ENCODE data around the gene TOLLIP.

TOLLIP gene

DNA sequence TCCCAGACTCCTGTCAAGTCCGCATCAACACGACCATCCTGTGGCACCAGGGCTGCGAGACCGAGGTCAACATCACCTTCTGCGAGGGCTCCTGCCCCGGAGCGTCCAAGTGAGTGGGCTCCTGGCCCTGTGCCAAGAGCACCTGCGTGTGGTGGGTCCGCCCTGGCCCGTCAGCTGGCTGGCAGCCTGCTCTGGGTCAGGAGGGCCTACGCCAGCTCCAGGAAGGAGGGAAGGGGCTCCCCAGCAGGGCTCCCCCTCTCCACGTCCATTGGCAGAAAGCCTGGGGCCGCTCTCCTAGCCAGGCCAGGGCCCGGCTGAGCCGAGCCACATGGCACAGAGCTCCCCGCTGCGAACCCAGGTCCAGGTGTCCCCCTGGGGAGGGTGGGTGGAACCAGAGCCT, 48.8 kb downstream of the TOLLIP start:
- peaks cover 0 to 15% (median 0%) of the 10 kb centered on the region in 11 experiments; a peak in 3 of 22 replicates for H4K20me1 ChIP-seq
- H3K9me3 ChIP-seq (replicated peaks in 1 of 11) = peaks cover 11 to 25% (median 16%) of the 10 kb centered on the region in 11 experiments
- no peak overlapping the region for H3K4me3 ChIP-seq
- peaks cover 0 to 7% (median 2%) of the 10 kb centered on the region in 11 experiments; a peak in 5 of 22 replicates for H3K36me3 ChIP-seq
- H3K27me3 ChIP-seq = no peaks in the 10 kb centered on the region
- H3K4me1 ChIP-seq = peaks cover 0 to 29% (median 13%) of the 10 kb centered on the region in 10 experiments; a peak in 15 of 20 replicates
- H3K27ac ChIP-seq = no peak overlapping the region
- no peak overlapping the region for H3K9ac ChIP-seq
- no peak overlapping the region for H3K4me2 ChIP-seq
- no peak for TF ChIP-seq Cebpa-rat (IDR thresholded peaks at IDR 0.05)

DNA sequence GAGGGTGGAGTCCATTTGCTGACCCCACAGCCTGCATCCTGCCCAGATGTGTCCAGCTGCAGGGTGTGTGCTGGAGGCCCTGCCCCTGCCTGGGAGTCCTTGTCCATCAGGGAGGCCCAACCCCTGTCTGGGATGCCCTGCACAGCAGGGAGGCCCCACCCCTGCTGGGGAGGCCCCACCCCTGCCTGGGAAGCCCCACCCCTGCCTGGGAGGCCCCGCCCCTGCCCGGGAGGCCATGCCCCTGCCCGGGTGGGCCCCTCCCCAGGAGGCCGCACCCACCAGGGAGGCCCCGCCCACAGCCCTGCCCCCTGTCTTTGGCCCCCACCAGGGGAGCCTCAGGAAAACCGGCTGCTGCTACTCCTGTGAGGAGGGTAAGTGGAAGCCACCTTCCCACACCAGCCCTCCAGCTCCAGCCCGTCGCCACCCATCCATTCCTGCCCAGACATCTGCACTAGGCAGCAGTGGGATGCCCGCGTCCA, 49.4 kb downstream of the TOLLIP start:
- Histone ChIP-seq H4K20me1 (peaks cover 0 to 15% (median 0%) of the 10 kb centered on the region in 11 experiments; a peak in 3 of 22 replicates), H3K9me3 (replicated peaks in 1 of 11) (peaks cover 5 to 19% (median 10%) of the 10 kb centered on the region in 11 experiments), H3K27ac (no peak overlapping the region), H3K27me3 (no peaks in the 10 kb centered on the region), H3K4me1 (peaks cover 0 to 29% (median 13%) of the 10 kb centered on the region in 10 experiments; a peak in 15 of 20 replicates), H3K36me3 (peaks cover 0 to 2% (median 0%) of the 10 kb centered on the region in 11 experiments; a peak in 3 of 22 replicates), H3K9ac (no peak overlapping the region), H3K4me2 (no peak overlapping the region), H3K4me3 (no peak overlapping the region)
- no peak for TF ChIP-seq Cebpa-rat (IDR thresholded peaks at IDR 0.05)

DNA sequence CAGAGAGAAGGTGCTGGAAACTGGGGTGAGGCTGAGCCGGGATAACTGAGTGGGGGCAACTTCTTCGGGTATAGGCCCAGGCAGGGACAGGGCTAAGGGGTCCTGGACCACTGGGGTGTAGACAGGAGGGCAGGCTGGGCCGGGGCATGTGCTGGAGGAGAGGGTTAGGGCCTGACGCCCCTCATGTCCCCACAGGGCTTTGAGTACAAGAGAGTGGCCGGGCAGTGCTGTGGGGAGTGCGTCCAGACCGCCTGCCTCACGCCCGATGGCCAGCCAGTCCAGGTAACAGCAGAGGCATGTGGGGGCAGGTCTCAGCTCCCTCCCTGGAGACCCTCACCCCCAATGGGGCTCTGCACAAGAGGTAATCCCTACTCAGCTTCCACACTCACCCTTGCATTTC, 49.9 kb downstream of the TOLLIP start:
- Histone ChIP-seq H3K27ac (no peak overlapping the region), H3K36me3 (no peaks in the 10 kb centered on the region)

DNA sequence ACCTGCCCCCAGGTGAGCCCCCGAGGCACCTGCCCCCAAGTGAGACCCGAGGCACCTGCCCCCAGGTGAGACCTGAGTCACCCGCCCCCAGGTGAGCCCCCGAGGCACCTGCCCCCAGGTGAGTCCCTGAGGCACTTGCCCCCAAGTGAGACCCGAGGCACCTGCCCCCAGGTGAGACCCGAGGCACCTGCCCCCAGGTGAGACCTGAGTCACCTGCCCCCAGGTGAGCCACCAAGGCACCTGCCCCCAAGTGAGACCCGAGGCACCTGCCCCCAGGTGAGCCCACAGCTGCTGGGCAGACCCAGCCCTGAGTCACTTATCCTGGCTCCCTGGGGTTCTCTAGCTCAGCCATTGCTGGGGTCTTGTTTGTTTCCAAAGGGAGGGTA, 50.4 kb downstream of the TOLLIP start:
- Histone ChIP-seq H3K4me1 (peaks cover 0 to 29% (median 11%) of the 10 kb centered on the region in 10 experiments; a peak in 15 of 20 replicates), H4K20me1 (peaks cover 0 to 15% (median 0%) of the 10 kb centered on the region in 11 experiments; a peak in 3 of 22 replicates), H3K27me3 (no peaks in the 10 kb centered on the region), H3K4me3 (no peak overlapping the region), H3K4me2 (no peak overlapping the region), H3K27ac (no peak overlapping the region), H3K9ac (no peak overlapping the region), H3K9me3 (replicated peaks in 1 of 11) (peaks cover 0 to 9% (median under 1%) of the 10 kb centered on the region in 11 experiments; a peak in 8 of 22 replicates), H3K36me3 (no peaks in the 10 kb centered on the region)
- TF ChIP-seq Cebpa-rat (IDR thresholded peaks at IDR 0.05) = no peak

More for the DNA sequence above, 49.9 kb downstream of the TOLLIP start:
- Histone ChIP-seq H3K4me3 (no peak overlapping the region), H3K4me1 (peaks cover 0 to 29% (median 11%) of the 10 kb centered on the region in 10 experiments; a peak in 15 of 20 replicates), H3K9ac (no peak overlapping the region), H3K9me3 (replicated peaks in 1 of 11) (peaks cover under 1 to 14% (median 5%) of the 10 kb centered on the region in 11 experiments; a peak in 20 of 22 replicates), H4K20me1 (peaks cover 0 to 15% (median 0%) of the 10 kb centered on the region in 11 experiments; a peak in 3 of 22 replicates), H3K4me2 (no peak overlapping the region), H3K27me3 (no peaks in the 10 kb centered on the region)
- no peak for TF ChIP-seq Cebpa-rat (IDR thresholded peaks at IDR 0.05)

DNA sequence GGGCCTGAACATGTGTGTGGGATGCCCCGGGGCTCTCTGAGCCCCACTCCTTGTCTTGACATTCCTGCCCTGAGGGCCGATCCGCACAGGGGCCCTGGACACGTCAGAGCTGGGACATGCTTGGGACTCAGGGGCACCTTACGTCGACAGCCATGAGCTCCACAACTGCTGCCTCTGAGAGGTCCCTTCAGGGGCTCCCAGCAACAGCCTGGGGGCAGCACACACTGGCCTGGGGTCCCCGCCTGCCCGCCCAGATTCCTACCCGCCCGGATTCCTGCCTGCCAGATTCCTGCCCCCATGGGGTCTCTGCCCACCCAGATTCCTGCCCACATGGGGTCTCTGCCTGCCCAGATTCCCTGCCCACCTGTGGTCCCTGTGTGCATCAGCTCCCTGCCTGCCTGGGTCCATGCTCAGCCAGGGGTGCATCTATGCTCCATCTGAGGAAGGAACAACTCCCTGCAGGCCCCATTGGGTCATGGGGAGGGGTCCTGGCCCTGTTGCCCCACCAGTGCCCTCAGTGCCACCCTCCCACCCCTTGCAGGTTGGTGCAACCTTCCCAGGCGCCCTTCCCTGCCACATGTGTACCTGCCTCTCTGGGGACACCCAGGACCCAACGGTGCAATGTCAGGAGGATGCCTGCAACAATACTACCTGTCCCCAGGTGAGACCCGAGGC, 50.9 kb downstream of the TOLLIP start:
- no peak for TF ChIP-seq Cebpa-rat (IDR thresholded peaks at IDR 0.05)
- no peak overlapping the region for H3K9ac ChIP-seq
- H4K20me1 ChIP-seq = peaks cover 0 to 15% (median 0%) of the 10 kb centered on the region in 11 experiments; a peak in 3 of 22 replicates
- peaks cover 0 to 29% (median 11%) of the 10 kb centered on the region in 10 experiments; a peak in 15 of 20 replicates for H3K4me1 ChIP-seq
- no peaks in the 10 kb centered on the region for H3K27me3 ChIP-seq
- no peak overlapping the region for H3K4me2 ChIP-seq
- no peaks in the 10 kb centered on the region for H3K36me3 ChIP-seq
- H3K4me3 ChIP-seq = no peak overlapping the region
- H3K27ac ChIP-seq = no peak overlapping the region
- H3K9me3 ChIP-seq (replicated peaks in 1 of 11) = peaks cover 0 to 12% (median 0%) of the 10 kb centered on the region in 11 experiments; a peak in 2 of 22 replicates

DNA sequence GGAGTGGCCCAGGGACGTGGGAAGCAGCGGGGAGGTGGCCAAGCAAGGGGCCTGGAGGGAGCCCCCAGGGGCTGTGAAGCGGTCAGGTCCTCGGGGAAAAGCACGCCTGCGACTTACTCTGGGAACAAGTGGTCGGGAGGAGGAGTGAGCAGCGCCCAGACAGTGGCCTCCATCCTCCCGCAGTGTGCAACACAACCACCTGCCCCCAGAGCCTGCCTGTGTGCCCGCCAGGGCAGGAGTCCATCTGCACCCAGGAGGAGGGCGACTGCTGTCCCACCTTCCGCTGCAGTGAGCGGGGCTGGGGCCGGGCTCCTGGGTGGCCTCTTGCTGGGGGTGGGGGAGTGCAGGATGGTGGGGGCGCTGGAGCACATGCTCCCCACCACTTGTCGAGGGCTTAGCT, 51.5 kb downstream of the TOLLIP start:
- Histone ChIP-seq H3K27ac (no peak overlapping the region), H3K4me2 (no peak overlapping the region), H3K4me1 (peaks cover 0 to 23% (median 11%) of the 10 kb centered on the region in 10 experiments; a peak in 15 of 20 replicates), H3K36me3 (no peaks in the 10 kb centered on the region), H3K27me3 (no peaks in the 10 kb centered on the region), H3K4me3 (no peak overlapping the region), H3K9me3 (replicated peaks in 1 of 11) (peaks cover 0 to 10% (median 0%) of the 10 kb centered on the region in 11 experiments; a peak in 3 of 22 replicates), H4K20me1 (peaks cover 0 to 15% (median 0%) of the 10 kb centered on the region in 11 experiments; a peak in 3 of 22 replicates), H3K9ac (no peak overlapping the region)
- TF ChIP-seq Cebpa-rat (IDR thresholded peaks at IDR 0.05) = no peak

DNA sequence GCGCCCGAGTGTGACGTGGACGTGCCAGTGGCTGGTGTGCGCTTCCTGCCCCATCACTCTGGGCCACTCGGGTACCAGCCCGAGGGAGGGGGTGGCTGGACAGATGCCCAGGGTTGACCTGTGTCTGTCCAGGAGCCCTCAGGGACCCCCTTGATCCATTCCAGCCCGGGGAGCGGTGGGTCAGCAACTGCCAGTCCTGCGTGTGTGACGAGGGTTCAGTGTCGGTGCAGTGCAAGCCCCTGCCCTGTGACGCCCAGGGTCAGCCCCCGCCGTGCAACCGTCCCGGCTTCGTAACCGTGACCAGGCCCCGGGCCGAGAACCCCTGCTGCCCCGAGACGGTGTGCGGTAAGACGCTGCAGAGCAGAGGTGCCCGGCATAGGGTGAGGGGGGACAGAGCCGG, 52.1 kb downstream of the TOLLIP start:
- H3K4me1 ChIP-seq = peaks cover 0 to 17% (median 11%) of the 10 kb centered on the region in 10 experiments; a peak in 14 of 20 replicates
- peaks cover 0 to 15% (median 0%) of the 10 kb centered on the region in 11 experiments; a peak in 3 of 22 replicates for H4K20me1 ChIP-seq
- H3K27me3 ChIP-seq = no peaks in the 10 kb centered on the region
- H3K36me3 ChIP-seq = no peaks in the 10 kb centered on the region
- H3K4me3 ChIP-seq = no peak overlapping the region
- H3K9me3 ChIP-seq (replicated peaks in 1 of 11) = peaks cover 3 to 15% (median 4%) of the 10 kb centered on the region in 11 experiments; a peak in 21 of 22 replicates
- peak overlapping the region in 7 of 11 experiments; percentile 20 to 40 (median 31); a peak in 11 of 22 replicates for H3K4me2 ChIP-seq
- no peak overlapping the region for H3K9ac ChIP-seq
- no peak for TF ChIP-seq Cebpa-rat (IDR thresholded peaks at IDR 0.05)
- no peak overlapping the region for H3K27ac ChIP-seq

DNA sequence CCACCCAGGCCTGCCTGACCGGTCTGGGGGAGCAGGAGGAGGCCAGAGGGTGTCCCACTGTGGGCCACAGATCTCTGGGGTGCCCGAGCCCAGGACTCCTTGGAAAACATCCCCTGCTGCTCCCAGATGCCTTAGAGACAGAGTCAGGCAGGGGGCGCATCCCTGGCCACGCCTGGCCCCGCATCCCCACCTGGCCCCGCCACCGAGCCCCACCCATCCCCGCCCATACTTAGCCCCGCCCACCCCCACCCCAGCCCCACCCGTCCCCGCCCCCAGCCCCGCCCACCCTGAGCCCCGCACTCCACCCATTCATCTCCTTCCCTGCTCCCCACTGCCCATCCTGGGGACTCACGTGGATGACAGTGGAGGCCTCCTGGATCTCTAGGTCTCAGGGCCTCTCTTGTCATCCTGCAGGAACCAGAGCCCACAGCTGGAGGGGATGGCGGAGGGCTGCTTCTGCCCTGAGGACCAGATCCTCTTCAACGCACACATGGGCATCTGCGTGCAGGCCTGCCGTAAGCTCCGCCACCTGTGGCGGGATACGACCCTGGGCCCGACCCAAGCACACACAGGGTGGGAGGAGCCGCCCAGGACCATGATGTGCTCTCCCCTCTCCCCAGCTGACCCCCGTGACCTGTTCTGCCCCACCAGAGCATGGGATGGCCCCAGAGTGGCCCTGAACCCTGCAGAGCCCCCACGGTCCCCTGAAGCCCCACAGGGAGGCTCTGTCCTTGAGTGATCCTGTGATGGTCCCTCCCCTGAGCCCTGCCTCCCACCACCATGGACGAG, 53.0 kb downstream of the TOLLIP start:
- Histone ChIP-seq H3K36me3 (no peaks in the 10 kb centered on the region), H3K9ac (no peak overlapping the region), H3K4me3 (no peak overlapping the region), H3K4me2 (peak overlapping the region in 7 of 11 experiments; percentile 20 to 40 (median 31); a peak in 11 of 22 replicates), H4K20me1 (peaks cover 0 to 15% (median 0%) of the 10 kb centered on the region in 11 experiments; a peak in 3 of 22 replicates), H3K9me3 (replicated peaks in 1 of 11) (peaks cover 12 to 24% (median 13%) of the 10 kb centered on the region in 11 experiments), H3K27me3 (no peaks in the 10 kb centered on the region), H3K27ac (no peak overlapping the region), H3K4me1 (peaks cover 0 to 13% (median 11%) of the 10 kb centered on the region in 10 experiments; a peak in 10 of 20 replicates)
- no peak for TF ChIP-seq Cebpa-rat (IDR thresholded peaks at IDR 0.05)
